Lower leg skin (tissue), 3 donors: ENCODE results near the gene NEK11.

Experiments used
- CTCF ChIP-seq, 3 donors: fragments of 450-650 bp; IDR thresholded peaks; one replicate each; pipeline ENCODE4 v1.5.1; 2016; ENCODE audit warnings: antibody characterized with exemption in 3 of 3, mild to moderate bottlenecking in 3 of 3, moderate library complexity in 2 of 3
- POLR2A ChIP-seq, 2 donors: fragments of 450-650 bp; IDR thresholded peaks; one replicate each; pipeline ENCODE4 v1.6.1; 2016 to 2017; ENCODE audit warnings: antibody characterized with exemption in 2 of 2, mild to moderate bottlenecking in 1 of 2, moderate library complexity in 1 of 2

DNA sequence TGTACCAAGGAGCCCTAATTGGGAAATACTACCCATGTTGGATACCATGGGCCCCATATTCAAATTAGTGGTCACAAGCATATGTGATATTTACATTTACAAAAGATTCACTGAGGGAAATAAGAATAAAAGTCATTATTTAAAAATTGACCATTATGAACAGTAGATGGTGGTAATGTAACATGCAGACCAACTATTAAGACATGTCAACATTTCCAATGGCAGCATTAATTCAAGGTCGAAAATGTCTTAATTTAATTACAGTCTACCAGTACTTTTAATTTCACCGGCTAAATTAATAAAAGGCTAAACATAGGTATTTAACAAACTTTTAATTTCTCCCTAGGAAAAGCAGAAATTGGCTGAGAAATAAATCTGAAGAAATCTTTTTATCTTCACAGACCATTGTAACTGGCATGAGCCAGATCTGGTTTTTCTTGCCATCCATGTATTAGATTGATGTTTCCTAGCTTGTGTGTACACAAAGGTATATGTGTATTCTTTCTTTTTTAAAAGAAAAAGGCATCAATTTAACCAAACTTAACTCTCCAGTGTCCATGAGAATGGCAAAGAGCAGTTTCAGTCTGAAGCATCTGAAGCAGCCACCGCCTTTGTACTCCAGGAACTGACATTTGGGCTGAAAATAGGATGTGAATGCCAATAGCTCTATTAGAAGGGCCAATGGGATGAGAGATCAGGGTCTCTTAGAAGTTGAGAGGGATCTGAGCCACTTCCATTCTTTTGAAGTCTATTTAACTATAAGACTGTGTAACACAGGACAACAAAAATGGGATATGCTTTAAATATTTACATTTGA lies 26.6 kb downstream of the NEK11 start:
- TF ChIP-seq CTCF (IDR thresholded peaks at IDR 0.05), result no peak
- no peak for TF ChIP-seq POLR2A (IDR thresholded peaks at IDR 0.05)
